T-helper 2 cell treated with Interferon-gamma antibody and Interleukin-4, amounts not matched to agents 5 μg/mL and 100 μg/mL, for 36 hours (primary cell): ENCODE data around the gene IMMP2L.
A peak's percentile ranks its signal among the peaks of the same experiment; 100 is the strongest.
"Not testable (repeated sequence)": the region's sequence is repeated elsewhere in the genome, so short reads cannot be mapped to it uniquely, and the experiment has no call there.

ENCODE experiments used
- DNase-seq: peaks from one replicate; pipeline ENCODE4 v3.0.0; 2021; ENCODE audit warnings: low spot score
- H3K27ac Mint-ChIP-seq: one replicate; pipeline ENCODE4 v1.8.0; 2021; ENCODE audit warnings: mild to moderate bottlenecking, mixed read lengths
- H3K27me3 Mint-ChIP-seq: one replicate; pipeline ENCODE4 v1.8.0; 2021; ENCODE audit warnings: low read depth, mixed read lengths
- H3K36me3 Mint-ChIP-seq: one replicate; pipeline ENCODE4 v1.8.0; 2021; ENCODE audit warnings: low read depth, mixed read lengths
- H3K4me1 Mint-ChIP-seq: one replicate; pipeline ENCODE4 v1.8.0; 2021; ENCODE audit warnings: low read depth, mixed read lengths
- H3K4me3 Mint-ChIP-seq: one replicate; pipeline ENCODE4 v1.8.0; 2022; ENCODE audit warnings: mild to moderate bottlenecking, moderate library complexity, mixed read lengths
- H3K9me3 Mint-ChIP-seq: one replicate; pipeline ENCODE4 v1.8.0; 2021; ENCODE audit warnings: mixed read lengths

The IMMP2L gene

DNA sequence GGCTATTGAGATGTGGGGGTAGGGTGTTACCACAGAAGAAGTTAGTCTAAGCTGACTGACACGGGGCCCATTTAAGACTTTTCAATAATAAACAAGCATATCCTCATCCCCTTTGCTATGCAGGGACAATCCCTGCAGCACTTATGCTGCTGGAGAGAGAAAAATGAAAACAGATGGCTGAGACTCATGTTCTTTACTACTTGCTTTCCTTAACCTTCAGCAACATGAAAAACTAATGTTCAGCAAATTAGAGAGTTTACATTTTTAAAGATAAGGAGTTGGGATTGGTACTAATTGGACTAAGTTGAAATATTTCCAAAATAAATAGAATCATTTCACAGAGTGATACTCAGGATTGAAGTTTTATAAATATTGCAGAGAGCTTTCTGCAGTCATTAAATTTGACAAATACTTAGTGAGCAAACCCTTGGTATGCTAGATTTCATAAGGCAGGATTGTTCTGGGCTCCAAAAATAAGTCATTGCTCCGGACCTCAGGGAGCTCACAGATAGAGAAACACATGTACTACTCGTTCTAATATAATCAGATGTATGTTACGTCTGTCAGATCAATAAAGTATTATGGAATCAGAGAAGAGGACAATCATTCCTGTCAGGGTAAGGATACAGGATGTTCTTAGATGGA lies 618.5 kb downstream of the IMMP2L start:
- no peaks in the 10 kb centered on the region for H3K27me3 Mint-ChIP-seq
- DNase-seq = no peak
- no peak overlapping the region for H3K27ac Mint-ChIP-seq

DNA sequence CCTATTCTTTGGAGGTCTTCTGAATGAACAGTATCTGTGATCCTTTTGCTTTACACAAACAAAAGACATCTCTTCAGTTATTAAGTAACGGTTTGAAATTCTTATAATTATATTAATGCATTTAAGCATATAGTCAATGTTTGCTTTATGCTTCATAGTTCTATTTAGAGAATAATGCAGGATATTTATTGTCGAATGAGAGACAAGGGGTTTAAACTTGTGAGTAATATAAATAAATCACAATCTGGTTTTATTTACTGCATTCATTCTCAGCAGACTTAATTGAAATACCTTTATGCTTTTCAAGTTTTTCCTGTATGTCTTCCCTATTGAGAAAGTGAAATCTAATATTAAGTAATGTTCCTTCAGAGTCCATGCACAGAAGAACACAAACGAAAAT lies 620.9 kb downstream of the IMMP2L start:
- Mint-ChIP-seq H3K36me3 (no peaks in the 10 kb centered on the region), H3K27me3 (no peaks in the 10 kb centered on the region), H3K4me3 (no peak overlapping the region), H3K27ac (no peak overlapping the region), H3K4me1 (peaks cover 10% of the 10 kb centered on the region), H3K9me3 (peaks cover 7% of the 10 kb centered on the region)
- no peak for DNase-seq

More for the DNA sequence above, 618.5 kb downstream of the IMMP2L start:
- Mint-ChIP-seq H3K4me3 (no peak overlapping the region), H3K9me3 (no peaks in the 10 kb centered on the region), H3K36me3 (no peaks in the 10 kb centered on the region), H3K4me1 (peaks cover 9% of the 10 kb centered on the region)

DNA sequence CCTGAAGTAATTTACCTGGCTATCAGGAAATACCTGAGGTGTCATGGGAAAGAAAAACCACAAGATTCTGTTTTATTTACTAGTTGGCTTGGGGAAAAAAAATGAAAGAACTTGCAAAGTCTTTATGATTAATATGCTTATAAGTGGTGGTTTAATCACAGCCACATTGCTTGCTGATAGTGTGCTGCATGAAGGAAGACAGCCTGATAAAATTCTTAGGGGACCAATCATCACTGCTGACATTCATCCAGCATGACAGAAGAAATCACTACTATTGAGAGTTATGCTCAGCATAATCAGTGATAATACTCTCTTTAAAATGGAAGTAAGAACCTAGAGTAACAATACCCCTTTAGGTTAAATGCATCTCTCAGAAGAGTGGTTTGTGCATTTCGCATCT lies 621.5 kb downstream of the IMMP2L start:
- peaks cover 7% of the 10 kb centered on the region for H3K9me3 Mint-ChIP-seq
- H3K36me3 Mint-ChIP-seq = no peaks in the 10 kb centered on the region
- H3K4me3 Mint-ChIP-seq = no peak overlapping the region
- DNase-seq = no peak
- no peaks in the 10 kb centered on the region for H3K27me3 Mint-ChIP-seq
- no peak overlapping the region for H3K27ac Mint-ChIP-seq
- H3K4me1 Mint-ChIP-seq = peaks cover 10% of the 10 kb centered on the region

DNA sequence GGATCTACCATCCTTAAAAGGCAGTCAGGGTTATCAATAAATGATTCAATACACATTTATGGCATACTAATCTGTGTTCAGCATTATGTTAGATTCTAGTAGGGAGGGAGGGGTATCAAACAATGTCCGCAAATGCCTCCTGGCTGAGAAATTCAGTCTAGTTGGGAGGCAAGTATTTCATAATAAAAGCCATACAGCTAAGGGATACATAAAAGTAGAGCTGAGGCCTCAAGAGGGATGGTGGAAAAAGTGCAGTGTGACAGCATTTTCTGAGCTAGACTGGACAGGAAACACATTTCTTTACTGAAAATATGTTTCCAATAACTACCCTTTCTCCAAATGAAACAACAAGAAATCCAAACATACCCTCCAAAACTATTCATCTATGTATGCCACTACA lies 624.1 kb downstream of the IMMP2L start:
- Mint-ChIP-seq H3K27ac (no peak overlapping the region), H3K9me3 (peaks cover 21% of the 10 kb centered on the region), H3K36me3 (peaks cover 6% of the 10 kb centered on the region), H3K4me1 (peaks cover 4% of the 10 kb centered on the region), H3K27me3 (peaks cover 4% of the 10 kb centered on the region), H3K4me3 (no peak overlapping the region)
- no peak for DNase-seq

DNA sequence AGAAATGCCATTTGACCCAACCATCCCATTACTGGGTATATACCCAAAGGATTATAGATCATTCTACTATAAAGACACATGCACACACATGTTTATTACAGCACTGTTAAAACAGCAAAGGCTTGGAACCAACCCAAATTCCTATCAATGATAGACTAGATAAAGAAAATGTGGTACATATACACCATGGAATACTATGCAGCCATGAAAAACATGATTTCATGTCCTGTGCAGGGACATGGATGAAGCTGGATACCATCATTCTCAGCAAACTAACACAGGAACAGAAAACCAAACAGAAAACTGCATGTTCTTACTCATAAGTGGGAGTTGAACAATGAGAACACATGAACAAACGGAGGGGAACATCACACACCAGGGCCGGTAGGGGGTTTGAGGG lies 625.6 kb downstream of the IMMP2L start:
- not testable (repeated sequence) for H3K4me3 Mint-ChIP-seq, DNase-seq, H3K27me3 Mint-ChIP-seq, H3K4me1 Mint-ChIP-seq, H3K27ac Mint-ChIP-seq, H3K36me3 Mint-ChIP-seq
- peaks cover 21% of the 10 kb centered on the region for H3K9me3 Mint-ChIP-seq

DNA sequence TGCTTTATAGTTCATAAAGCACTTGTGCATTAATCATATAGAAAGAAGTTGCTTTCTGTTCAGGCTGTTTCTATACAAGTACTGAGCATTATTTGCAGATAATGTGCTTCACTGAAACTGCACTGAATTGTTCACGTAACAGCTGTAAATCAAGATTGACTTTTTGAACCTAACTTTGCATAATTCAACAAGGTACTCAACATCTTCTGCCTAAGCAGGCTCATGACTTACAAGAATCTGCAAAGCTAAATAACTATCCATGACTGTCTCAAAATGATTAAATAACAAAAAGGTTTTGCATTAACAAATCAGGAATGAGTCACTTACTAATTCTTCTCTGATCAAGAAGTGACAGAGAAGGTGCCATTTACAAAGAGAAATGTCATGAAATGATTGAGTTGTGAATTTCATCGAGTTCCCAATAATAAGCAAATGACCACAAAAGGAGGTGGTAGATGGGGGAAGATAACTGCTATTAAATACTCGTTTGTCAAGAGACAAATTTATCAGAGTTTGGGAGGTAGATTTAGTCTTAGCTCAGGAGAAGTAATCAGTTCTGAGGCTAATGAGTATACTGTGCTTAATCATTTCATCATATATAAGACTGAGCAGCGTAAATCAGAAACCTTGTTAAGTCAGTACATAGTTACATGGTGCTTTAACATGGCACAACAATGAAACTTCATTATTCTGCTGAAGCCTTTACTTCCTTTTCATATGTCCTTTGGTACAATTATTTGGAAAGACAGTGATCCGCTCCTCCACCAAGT lies 632.6 kb downstream of the IMMP2L start:
- H3K4me1 Mint-ChIP-seq = peaks cover 21% of the 10 kb centered on the region
- H3K36me3 Mint-ChIP-seq = peaks cover 8% of the 10 kb centered on the region
- H3K4me3 Mint-ChIP-seq = no peak overlapping the region
- H3K9me3 Mint-ChIP-seq = peaks cover 7% of the 10 kb centered on the region
- H3K27me3 Mint-ChIP-seq = peaks cover 4% of the 10 kb centered on the region
- DNase-seq = no peak
- no peak overlapping the region for H3K27ac Mint-ChIP-seq

DNA sequence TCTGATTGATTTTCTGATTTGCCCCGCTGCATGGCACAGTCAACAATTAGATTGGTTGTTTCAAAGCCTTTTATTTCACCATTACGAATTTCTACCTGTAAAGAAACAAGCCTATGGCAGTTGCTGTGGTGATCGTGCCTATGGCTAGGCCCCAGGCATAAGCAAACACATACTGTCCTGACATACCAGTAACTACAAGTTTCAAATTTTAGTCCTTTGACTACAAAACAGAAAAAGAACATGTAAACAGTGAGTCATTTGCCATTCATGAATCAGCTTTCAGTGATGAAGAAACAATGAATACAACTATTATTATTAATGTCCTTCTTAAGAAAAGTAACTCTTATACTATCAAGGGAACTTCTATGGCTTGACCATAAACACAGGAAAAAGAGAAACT lies 639.4 kb downstream of the IMMP2L start:
- no peaks in the 10 kb centered on the region for H3K27me3 Mint-ChIP-seq

DNA sequence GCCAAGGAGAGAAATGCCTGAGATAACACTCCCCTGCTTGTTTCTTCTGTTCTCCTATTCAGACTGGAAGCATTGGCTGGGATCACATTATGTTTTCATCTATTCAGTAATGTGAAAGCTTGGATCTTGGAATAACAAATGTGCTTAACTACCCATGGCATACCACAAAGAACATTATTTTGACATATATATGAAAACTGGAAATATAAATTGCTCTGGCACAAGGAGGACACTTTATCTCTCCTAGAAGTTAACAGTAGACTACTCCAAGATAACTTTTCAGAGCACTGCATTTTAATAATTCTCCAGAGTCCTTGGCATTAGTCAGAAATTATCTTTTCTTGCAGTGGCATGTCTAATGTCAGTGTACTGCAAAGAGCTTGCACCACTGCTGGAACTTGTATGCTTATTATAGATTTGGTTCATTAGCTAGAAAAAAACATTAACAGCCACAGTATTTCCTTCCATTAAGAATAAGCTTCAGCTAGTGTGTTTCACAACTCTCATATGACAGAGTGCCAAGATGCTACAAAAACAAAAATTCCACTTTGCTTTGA lies 640.6 kb downstream of the IMMP2L start:
- H3K4me1 Mint-ChIP-seq = peaks cover 16% of the 10 kb centered on the region
- H3K36me3 Mint-ChIP-seq = no peaks in the 10 kb centered on the region
- H3K27me3 Mint-ChIP-seq = no peaks in the 10 kb centered on the region
- H3K9me3 Mint-ChIP-seq = no peaks in the 10 kb centered on the region
- no peak overlapping the region for H3K27ac Mint-ChIP-seq
- H3K4me3 Mint-ChIP-seq = no peak overlapping the region
- DNase-seq = no peak

More for the DNA sequence above, 639.4 kb downstream of the IMMP2L start:
- DNase-seq = no peak
- Mint-ChIP-seq H3K27ac (no peak overlapping the region), H3K36me3 (no peaks in the 10 kb centered on the region), H3K9me3 (no peaks in the 10 kb centered on the region), H3K4me1 (peaks cover 20% of the 10 kb centered on the region), H3K4me3 (no peak overlapping the region)

DNA sequence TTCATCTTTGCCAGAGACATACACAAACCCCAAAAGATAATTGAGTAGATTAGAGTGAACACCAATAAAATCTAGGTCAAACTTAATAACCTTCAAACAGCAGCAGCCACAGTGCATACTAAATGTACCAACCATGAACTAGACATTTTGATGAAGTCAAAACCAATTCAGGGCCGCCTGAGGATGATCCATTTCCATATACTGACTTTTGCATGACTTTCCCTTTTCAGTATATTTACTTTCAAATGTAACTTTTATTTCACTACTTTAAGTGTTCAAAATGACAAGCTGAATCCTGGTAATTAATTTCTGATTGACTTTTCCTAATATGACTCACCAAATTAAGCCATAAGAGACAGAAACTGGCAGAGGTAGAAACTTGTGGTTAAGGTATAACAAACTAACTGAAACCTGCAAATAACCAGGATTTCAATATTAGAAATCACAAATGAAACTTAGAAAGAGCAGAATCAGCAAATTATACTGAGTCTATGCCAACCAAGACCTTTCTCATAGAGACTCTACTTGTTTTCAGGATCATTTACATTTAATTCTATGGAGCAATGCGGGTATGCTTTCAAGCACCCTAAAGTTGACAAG lies 643.2 kb downstream of the IMMP2L start:
- Mint-ChIP-seq H3K36me3 (peaks cover 2% of the 10 kb centered on the region), H3K4me1 (peaks cover 19% of the 10 kb centered on the region), H3K27ac (no peak overlapping the region), H3K27me3 (no peaks in the 10 kb centered on the region), H3K4me3 (no peak overlapping the region), H3K9me3 (peaks cover 11% of the 10 kb centered on the region)
- DNase-seq = no peak

DNA sequence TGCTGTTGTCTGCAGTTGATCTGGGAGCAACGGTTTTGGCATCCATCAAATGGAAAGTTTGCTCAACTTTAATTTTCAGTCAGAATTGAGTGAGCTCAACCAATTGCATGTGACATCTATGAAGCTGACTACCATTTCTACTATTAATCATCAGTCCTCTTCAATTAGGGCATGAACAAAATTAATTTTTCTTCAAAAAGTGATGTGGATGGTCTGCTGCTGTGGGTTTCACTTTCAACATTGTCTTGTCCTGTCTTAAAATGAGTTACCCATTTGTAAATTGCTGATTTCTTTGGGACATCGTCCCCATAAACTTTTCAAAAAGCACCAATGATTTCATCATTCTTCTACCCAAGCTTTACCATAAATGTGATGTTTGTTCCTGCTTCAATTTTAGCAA lies 648.0 kb downstream of the IMMP2L start:
- peaks cover 24% of the 10 kb centered on the region for H3K4me1 Mint-ChIP-seq
- H3K4me3 Mint-ChIP-seq = no peak overlapping the region
- no peak for DNase-seq
- H3K27ac Mint-ChIP-seq = no peak overlapping the region
- H3K36me3 Mint-ChIP-seq = peaks cover 2% of the 10 kb centered on the region
- H3K27me3 Mint-ChIP-seq = no peaks in the 10 kb centered on the region
- H3K9me3 Mint-ChIP-seq = peaks cover 11% of the 10 kb centered on the region

DNA sequence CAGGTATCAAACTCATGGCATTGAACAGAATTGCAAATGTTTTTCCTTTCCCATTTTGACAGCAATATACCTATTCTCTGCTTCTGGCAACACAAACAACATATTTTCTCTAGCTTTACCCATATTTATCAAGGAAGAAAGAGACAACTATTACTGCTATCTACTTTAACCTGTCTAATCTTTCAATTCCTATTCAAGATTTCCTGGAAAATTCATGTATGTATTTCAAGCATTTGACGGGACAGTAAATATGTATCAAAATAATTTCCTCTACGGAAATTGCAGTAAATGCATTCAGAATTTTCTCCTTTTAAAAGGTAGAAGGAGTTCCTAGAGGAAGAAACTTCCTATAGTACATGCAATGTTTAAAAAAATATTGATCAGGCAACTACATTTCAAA lies 650.7 kb downstream of the IMMP2L start:
- H3K36me3 Mint-ChIP-seq = peaks cover 9% of the 10 kb centered on the region
- DNase-seq = no peak
- H3K27ac Mint-ChIP-seq = no peak overlapping the region
- H3K4me1 Mint-ChIP-seq = peaks cover 27% of the 10 kb centered on the region
- no peaks in the 10 kb centered on the region for H3K27me3 Mint-ChIP-seq
- peaks cover 22% of the 10 kb centered on the region for H3K9me3 Mint-ChIP-seq
- no peak overlapping the region for H3K4me3 Mint-ChIP-seq

DNA sequence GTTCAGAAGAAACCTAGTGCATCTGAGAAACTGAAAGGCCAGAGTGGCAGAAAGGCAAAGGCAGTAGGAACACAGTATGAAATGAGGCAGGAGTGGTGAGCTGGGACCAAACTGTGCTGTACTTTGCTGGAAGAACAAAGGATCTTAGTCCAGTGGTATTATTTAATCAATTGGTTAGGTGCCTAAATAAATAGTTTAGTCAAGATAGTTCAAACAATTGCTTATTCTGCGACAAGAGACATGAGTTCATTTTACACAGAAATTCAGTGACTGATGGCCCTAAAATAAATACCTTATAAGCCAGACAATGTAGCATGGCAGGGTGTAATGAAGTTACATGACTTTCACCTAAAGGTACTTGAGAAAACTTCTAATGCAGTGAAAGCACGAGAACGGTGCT lies 653.2 kb downstream of the IMMP2L start:
- H3K4me3 Mint-ChIP-seq = no peak overlapping the region
- peaks cover 44% of the 10 kb centered on the region for H3K4me1 Mint-ChIP-seq
- DNase-seq = no peak
- H3K27ac Mint-ChIP-seq = no peak overlapping the region
- H3K36me3 Mint-ChIP-seq = peaks cover 8% of the 10 kb centered on the region
- peaks cover 16% of the 10 kb centered on the region for H3K9me3 Mint-ChIP-seq
- no peaks in the 10 kb centered on the region for H3K27me3 Mint-ChIP-seq

DNA sequence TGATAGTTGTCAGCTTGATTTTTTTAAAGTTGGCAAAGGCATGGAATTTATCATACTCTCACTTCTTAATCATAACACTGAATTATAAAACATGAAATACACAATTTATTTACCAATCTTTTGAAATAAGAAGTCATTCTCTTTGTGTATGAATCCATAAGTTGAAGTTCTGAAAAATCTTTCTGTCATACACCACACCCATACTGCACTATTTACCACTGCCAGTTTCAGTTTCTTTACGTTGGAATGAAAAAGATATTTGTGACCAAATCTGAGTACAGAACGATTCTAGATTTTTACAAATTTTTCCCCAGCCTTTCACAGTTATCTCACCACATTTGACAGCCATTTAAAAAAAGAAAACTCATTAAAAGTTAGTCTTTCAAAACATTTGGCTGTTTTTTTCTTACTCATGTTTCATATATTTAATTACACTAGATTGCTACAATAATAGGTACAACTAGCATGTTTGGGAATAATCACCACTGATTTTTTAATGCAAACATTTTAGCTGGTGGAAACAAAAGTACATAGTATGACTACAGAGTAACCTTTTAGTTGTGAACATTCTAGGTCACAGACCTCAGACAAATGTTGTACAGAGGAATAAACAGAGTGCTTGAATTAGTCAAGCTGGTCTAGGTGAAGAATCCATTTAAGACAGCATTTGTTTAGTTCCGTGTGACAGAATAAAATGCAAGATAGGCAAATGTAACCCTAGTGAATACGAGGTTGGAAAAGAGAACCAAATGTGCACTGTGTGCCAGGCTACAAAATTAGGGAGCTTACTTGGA lies 656.3 kb downstream of the IMMP2L start:
- H3K36me3 Mint-ChIP-seq = peaks cover 13% of the 10 kb centered on the region
- H3K4me1 Mint-ChIP-seq = peaks cover 45% of the 10 kb centered on the region
- H3K27me3 Mint-ChIP-seq = no peaks in the 10 kb centered on the region
- peak overlapping the region; percentile 49 for H3K4me3 Mint-ChIP-seq
- peak overlapping the region; percentile 69 for H3K27ac Mint-ChIP-seq
- no peak for DNase-seq
- H3K9me3 Mint-ChIP-seq = peaks cover 23% of the 10 kb centered on the region
